DMS 273 (cell line): ENCODE measurements around the gene IGLL5.
"Not testable (repeated sequence)": the region's sequence is repeated elsewhere in the genome, so short reads cannot be mapped to it uniquely, and the experiment has no call there.

Source experiments
- DNase-seq: peaks from one replicate; lab custom pipeline; 2025; ENCODE audit not compliant: unreplicated experiment; lab: John Stamatoyannopoulos, UW

IGLL5 gene

DNA sequence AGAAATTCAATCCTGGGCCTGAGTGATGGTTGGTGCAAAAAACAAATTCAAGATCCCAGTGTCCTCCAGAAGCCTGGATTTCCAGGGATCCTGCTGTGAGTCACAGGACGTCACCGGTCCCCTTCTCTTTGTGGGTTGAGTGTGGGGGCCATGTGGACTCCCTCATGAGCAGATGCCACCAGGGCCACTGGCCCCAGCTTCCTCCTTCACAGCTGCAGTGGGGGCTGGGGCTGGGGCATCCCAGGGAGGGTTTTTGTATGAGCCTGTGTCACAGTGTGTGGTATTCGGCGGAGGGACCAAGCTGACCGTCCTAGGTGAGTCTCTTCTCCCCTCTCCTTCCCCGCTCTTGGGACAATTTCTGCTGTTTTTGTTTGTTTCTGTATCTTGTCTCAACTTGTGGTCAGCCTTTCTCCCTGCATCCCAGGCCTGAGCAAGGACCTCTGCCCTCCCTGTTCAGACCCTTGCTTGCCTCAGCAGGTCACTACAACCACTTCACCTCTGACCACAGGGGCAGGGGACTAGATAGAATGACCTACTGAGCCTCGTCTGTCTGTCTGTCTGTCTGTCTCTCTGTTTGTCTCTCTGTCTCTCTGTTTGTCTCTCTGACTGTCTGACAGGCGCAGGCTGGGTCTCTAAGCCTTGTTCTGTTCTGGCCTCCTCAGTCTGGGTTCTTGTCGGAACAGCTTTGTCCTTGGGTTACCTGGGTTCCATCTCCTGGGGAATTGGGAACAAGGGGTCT, 11.9 kb downstream of the IGLL5 start:
- not testable (repeated sequence) for DNase-seq

DNA sequence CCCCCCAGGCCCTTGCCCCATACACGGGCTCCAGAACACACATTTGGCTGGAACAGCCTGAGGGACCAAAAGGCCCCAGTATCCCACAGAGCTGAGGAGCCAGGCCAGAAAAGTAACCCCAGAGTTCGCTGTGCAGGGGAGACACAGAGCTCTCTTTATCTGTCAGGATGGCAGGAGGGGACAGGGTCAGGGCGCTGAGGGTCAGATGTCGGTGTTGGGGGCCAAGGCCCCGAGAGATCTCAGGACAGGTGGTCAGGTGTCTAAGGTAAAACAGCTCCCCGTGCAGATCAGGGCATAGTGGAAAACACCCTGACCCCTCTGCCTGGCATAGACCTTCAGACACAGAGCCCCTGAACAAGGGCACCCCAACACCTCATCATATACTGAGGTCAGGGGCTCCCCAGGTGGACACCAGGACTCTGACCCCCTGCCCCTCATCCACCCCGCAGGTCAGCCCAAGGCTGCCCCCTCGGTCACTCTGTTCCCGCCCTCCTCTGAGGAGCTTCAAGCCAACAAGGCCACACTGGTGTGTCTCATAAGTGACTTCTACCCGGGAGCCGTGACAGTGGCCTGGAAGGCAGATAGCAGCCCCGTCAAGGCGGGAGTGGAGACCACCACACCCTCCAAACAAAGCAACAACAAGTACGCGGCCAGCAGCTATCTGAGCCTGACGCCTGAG, 13.1 kb downstream of the IGLL5 start:
- DNase-seq = not testable (repeated sequence)

DNA sequence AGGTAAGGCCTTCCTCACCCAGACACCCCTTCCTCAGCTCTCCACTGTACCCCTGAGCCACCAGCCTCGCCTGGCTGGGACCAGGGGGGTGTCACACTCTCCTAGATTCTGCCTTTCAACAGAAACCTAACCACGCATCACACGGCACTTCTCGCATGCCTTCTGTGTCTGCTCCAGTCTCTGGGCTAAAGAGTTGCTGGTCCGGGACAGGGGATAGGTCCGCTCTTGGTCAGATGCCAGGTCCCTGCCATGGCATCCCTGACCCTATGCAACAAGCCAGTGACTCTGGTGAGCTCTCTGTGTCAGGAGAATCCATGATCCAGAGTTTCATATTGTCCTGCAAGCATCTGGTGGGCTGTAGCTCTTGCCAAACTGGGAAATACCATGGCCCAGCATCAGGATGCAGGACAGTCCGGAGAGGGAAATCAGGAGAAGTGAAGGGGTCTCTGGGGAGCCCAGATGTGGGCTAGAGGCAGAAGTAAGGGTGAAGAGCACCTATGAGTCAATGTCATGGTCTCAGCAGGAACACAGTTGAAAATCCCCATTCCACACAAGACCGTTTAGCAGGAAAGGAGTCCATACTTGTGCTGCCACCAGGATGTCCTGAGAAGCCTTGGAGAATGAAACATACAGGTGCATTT, 14.1 kb downstream of the IGLL5 start:
- no peak for DNase-seq

DNA sequence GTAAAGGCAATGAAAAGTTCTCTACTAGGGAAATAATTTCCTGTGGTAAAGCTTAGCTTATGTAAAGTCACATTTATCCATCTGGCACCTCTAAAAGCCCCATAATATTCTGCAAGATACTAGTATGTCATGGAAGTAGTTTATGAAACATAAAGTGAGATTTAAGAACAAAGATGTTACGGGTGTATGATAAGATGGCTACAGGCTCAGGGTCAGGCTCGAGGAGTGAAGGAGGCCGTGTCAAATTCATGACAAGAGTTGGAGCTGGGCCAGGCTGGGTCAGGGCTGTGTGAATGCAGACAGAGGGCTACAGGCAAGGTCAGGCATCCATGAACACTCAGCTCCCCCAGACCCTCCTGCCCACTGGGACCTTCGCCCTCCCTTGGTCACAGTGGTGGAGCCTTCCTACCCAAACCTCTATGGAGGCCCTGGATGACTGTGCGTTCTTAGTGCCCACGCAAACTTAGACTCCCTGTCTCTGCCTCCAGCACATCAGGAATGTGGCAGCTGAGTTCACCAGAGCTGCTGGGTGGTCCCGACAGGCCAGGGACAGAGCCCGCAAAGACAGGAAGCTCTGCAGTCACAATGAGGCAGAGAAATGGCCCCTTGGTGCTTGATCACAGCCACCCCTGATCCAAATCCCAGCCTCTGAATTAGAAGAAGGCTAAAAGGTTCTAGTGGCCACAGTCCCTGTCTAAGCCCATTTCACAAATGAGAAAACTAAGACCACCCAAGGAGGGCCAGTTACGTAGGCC, 14.8 kb downstream of the IGLL5 start:
- DNase-seq = no peak

DNA sequence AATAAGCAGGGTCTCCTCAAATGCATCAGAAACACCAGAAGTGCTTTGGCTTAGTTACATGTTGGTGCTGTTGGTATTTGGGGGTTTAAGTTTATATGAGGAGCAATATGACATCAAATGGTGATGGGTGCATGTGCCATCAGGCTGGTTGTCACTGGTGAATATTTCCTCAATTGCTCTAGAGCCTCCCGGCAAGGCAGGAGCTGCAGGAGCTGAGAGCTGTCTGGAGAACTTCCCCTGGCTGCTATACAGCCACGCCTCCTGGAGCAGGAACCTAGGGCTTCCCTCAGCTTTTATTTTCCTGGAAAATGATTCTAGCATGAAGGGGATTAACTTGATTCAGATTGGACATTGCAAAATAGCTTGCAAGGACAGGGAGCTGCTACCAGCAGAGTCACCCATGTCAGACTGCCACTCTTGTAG, 15.8 kb downstream of the IGLL5 start:
- DNase-seq = no peak

DNA sequence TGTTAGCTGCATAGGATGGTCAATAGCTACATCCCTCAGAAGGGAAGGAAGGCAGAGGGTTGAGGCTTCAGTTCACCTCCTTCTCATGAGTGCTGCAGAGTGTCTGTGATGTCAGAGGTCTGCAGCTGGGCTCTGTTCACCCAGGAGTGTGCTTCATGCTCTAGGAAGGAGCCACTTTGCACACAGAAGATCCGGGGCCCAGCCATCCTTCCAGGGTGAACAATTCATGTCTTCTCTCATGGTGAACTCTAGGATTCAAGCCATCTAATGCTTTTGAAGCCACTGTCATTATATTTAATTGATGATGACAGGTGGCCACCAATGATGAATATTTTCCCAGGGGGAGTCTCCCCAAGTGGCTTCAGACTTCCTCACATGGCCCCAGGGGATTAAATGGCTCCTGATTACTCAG, 16.2 kb downstream of the IGLL5 start:
- DNase-seq = not testable (repeated sequence)

DNA sequence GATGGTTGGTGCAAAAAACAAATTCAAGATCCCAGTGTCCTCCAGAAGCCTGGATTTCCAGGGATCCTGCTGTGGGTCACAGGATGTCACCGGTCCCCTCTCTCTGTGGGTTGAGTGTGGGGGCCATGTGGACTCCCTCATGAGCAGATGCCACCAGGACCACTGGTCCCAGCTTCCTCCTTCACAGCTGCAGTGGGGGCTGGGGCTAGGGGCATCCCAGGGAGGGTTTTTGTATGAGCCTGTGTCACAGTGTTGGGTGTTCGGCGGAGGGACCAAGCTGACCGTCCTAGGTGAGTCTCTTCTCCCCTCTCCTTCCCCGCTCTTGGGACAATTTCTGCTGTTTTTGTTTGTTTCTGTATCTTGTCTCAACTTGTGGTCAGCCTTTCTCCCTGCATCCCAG, 17.1 kb downstream of the IGLL5 start:
- not testable (repeated sequence) for DNase-seq

DNA sequence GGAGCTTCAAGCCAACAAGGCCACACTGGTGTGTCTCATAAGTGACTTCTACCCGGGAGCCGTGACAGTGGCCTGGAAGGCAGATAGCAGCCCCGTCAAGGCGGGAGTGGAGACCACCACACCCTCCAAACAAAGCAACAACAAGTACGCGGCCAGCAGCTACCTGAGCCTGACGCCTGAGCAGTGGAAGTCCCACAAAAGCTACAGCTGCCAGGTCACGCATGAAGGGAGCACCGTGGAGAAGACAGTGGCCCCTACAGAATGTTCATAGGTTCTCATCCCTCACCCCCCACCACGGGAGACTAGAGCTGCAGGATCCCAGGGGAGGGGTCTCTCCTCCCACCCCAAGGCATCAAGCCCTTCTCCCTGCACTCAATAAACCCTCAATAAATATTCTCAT, 18.8 kb downstream of the IGLL5 start:
- not testable (repeated sequence) for DNase-seq

DNA sequence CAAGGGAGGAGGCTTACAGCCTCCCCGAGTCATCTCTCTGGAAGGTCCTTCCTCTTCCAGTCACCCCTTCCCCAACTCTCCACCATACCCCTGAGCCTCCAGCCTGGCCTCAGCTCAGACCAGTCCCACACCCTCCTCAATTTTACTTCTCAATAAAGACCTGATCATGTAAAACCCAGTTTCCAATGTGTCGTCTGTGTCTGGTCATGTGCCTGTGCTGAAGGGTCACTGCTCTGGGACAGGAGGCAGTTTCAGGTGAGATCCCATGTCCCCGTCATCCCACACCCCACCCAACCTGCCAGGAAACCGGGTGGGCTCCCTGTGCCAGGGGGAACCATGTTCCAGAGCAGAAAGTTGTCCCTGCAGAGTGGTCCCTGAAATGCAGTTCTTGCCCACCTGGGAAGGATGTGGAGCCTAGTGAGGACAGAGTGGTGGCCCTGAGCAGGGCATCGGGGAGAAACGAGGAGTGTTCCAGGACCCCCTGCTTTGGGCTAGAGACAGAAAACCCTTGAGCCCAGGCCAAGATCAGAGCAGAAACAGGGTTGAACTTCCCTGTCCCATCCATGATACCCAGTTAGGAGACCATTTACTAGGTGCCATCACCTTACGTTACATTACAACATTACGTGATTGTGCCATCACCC, 19.4 kb downstream of the IGLL5 start:
- DNase-seq = no peak

DNA sequence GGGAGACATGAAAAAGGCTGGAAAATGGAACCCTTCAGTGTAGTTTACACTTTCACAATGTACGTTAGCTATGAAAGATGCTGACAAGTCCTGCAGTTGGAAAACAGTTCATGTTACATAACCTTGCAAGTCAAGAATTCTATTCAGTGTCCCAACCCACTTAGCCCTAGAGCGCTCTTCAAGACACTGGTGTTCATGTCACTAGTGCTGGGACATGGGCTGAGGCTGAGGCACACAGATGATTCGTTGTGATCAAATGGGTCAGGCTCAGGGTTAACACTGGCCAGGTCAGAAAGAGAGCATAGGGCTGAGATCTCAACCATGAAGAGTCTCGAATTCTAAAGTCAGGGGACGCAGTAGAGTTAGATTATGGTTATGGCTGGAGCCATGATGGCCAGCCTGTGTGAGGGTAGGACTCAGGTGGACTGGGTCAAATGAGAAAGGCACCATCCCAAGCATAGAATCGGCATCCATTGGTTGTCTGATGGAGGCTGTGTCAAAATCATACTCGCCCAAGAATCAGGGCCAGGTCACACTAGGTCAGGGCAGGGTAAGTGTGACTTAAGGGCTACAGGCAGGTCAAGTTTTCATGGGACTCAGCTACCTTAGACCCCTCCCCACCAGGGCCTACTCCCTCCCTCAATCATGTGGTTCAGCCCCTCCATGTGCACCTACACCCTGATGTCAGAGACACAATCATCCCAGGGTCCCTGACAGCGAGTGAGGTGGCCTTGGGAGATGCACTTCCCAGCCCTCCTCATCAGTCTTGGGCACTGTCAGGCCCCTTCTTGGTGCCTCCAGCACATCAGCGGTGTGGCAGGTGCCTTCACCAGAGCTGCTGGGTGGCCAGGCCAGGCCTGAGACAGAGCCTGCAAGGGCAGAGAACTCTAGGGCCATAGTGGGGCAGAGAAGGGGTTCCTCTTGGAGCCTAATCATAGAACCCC, 20.2 kb downstream of the IGLL5 start:
- DNase-seq = no peak

DNA sequence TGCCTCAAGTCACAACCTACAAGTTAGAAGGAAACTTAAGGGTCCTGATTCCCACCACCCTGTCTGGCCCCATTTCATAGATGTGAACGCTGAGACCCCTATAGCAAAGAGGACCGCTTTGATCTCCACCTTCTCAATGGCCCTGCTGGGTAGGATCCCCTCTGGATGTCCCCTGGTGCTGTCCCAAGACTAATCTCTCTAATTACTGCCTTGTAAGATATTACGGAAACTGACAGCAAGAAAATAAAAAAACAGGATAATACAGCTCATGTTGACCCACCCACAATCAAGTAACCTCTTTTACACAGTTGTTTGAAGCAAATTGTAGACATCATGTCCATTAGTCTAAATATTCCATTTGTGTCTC, 20.9 kb downstream of the IGLL5 start:
- DNase-seq = no peak

DNA sequence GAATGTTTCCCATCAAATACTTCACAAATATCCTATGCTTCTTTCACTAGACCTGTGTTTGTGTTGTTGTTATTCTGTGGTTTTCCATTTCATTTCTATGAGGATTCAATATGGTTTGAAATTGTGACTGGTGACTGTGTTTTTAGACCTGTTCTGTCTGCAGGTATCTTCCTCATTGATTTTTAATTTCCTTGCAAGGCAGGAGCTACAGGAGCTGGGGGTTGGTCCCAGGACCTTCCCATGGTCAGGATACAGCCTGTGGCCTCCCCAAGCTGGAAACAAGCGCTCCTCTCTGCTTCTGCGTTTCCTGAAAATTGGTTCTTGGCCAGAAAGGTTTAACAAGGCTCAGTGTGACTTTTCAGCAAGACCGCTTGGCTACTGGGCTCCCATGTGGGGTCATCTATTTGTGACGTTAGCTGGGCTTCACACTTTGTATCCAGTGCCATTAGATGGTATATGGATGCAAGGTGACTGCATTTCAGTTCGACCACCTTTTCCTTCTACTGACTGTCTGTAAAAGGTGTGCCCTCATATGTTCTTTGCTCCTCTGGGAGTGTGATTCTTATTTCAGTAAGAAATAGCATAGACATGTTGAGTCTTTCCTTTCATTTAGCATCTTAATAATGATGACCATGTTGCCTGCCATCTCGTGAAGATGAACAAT, 21.5 kb downstream of the IGLL5 start:
- DNase-seq = no peak

DNA sequence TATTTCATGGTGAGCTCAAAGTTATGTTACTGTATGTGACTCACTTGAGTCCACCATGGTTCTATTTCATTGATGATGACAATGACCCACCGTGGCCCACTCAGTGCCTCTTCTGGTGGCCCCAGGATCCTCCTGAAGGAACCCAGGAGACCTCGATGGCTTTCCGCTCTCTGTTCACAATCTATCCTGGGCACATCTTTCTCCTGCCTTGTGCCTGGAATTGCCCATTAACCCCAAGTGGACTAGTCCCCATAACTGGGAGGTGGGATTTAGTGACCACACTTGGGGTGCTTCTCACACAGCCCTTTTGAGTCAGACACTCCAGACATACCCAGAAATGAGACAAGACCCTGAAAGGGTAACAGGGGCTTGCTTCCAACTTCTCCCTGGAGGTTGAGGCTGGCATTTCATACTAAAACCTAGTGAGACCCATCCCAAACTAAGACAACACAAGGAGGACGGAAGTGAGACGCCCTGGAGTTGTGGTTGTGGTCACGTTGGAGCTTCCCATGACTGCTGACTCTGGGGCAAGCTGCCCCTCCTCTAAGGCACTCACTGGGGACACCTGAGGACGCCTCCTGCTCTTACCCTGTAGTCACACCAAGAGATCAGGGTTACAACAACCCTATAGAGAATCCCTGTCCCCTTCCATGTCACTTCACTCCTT, 22.1 kb downstream of the IGLL5 start:
- no peak for DNase-seq

DNA sequence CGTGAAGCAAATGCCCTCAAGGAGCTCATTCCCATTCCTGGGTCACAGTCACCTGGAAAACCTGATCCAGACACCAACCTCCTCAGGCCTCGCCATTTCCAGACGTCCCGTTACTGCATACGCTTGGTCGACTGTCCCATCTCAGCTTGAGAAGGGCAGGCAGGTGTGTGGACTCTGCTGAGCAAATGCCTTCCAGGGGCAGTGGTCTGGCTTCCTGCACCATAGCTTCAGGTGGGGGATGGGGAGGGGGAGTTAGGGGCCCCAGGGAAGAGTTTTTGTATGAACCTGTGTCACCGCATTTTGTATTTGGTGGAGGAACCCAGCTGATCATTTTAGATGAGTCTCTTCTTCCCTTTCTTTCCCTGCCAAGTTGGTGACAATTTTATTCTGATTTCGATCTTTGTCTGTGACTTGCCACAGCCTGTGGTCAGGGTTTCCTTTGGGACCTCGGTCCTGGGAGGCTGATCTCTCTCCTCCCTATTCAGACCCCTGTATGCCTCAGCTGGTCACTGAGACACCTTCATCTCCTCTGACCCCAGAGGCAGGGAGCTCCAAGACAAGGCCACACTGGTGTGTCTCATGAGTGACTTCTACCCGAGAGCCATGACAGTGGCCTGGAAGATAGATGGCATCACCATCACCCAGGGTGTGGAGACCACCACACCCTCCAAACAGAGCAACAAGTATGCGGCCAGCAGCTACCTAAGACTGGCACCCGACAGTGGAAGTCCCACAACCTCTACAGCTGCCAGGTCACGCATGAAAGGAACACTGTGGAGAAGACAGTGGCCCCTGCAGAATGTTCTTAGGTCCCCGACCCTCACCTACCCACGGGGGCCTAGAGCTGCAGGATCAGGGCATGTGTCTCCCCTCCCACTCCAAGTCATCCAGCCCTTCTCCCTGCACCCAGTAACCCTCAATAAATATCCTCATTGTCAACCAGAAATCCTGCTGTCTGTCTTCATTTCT, 22.9 kb downstream of the IGLL5 start:
- DNase-seq = no peak

DNA sequence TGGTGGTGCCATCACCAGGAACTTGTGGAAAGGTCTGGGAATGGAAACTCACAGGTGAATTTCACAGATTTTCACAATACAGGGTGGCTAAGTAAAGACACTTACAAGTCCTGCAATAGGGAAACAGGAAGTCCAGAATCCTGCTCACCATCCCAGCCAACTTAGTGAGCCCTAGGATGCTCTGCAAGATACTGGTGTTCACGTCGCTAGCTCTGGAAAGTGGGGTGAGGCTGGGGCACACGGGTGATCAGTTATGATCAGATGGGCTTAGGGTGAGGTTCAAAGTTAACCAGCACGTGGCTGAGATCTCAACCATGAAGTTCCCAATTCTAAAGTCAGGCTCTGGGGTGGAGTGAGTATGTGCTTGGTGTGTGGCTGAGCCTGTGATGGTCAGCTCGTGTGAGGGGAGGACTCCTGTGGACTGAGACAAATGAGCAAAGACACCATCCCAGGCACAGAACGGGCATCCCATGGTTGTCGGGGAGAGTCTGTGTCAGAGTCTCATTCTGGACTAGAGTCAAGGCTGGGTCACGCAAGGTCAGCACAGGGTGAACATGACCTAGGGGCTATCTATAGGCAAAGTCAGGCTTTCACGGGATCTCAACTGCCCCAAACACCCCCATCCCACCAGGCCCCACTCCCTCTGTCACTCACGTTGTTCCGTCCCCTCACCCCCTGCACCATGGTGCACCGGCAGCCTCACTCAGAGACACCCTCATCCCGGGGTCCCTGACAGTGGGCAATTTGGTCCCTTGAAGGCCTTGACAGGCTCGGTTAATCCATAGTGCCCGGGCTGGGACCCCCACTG, 23.9 kb downstream of the IGLL5 start:
- no peak for DNase-seq

DNA sequence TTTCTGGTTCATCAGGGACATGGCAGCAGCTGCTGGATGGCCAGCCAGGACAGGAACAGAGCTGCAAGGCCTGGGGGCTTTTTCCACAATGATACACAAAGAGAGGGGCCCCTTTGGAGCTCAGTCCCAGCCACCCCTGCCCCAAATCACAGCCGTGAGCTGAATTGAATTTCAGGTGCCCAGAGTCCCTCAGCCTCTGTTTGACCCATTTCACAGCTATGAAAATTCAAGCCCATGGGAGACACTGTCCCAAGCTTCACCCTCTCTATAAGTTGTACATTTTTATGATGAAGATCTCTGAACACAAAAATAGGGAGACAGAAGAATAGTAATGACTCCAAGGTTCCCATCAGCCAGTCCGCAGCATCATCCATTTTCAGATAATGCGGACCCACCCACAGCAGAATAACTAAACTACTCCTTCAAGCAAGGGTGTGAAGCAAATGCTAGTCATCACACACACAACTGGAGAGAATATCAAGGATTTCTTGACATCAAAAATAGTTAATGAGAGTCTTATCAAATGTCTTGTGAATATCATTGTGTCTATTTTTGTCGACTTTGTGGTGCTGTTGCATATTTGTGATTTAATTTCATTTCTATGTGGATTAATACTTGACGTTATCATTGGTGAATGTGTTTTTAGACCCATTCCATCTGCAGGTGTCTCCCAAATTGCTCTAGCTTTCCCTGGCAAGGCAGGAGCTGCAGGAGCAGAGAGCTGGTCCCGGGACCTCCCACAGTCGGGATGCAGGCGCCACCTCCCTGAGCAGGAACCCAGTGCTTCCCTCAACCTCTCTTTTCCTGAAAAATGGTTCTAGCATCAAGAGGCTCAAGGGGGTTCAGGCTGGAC, 24.7 kb downstream of the IGLL5 start:
- no peak for DNase-seq
